SW480 (cell line): ENCODE data around the gene EIF3K.
"Not testable (repeated sequence)": the region's sequence is repeated elsewhere in the genome, so short reads cannot be mapped to it uniquely, and the experiment has no call there.

ENCODE experiments used
- DNase-seq: peaks from one replicate; pipeline ENCODE4 v3.0.0-alpha.2; 2016; ENCODE audit warnings: low spot score

The EIF3K gene

DNA sequence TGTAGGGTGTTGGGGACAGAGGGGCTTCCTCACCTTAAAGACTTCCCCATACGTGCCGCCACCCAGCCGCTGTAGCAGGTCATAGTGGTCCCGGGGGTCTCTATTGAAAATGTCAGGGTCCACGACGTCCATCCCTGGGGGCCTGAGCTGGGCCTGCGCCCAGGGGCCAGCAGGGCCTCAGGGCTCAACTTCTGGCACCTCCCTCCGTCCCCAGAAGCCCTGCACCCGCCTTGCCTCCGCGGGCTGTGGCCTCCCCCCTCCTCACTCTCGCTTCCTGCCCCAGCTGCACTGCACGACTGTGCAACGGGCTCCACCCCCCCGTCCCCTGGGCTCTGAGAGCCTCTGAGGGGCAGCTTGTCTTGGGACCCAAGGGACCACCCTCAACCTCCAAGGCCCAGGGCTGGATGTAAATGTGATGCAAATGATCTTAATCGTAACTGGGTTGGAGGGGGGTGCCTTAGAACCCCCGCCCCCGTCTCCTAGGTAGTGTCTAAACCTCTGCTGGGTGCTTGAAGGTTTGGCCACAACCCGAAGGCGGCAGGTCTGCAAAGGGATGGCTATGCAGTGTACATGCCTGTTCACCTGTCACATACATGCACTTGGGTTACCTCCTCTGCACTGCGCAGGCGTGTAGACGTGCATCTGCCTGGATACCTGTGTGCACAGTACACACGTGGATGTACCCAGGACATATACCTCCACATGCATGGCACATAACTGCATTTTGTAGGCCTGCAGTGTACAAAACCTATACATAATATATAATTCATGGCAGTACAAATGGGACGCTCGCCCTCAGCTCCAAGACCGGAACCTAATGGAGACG lies 1.0 kb upstream of the EIF3K start, which contains the start of gene MAP4K1:
TSS of gene MAP4K1 (minus strand) at position 190 of the 826 bp plus-strand sequence. CDS start at position 132, 58 bp downstream.
- no peak for DNase-seq

DNA sequence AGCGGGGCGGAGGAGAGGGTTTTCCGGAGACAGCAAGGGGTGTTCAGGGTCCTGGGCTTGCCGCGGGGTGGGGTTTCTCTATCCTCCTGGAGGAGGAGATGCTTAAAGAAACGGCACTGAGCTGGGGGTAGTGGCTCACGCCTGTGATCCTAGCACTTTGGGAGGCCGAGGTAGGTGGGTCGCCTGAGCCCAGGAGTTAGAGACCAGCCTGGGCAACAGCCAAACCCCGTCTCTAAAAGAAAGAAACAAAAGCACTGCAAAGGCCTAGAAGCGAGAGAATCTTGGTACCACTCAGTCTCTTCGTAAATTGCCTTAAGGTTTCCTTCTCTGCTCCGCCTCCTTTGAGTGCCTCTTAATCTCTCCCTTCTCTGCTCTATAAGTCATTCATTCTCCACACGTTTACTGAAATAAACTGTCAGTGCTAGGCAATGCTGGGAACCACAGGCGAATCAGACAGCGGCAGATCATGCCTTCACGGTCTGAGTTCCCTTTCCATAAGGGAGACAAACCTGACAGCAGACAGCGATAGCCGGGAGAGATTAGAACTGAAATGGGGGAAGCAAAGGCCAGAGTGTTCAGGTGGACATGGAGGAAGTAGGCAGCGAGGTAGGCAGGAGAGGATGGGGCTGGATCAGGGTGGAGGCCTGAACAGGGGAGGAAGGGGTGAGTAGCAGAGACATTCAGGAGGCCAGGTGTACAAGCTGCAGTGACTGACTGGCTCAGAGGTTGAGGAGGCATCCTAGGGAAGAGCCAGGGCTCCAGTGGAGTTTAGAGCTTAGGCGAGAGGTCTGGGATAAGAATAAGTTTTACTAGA lies 580 bp downstream of the EIF3K start:
- no peak for DNase-seq

- DNase-seq: no peak
These were observed 5.8 kb downstream of the EIF3K start for GRCh38 chr19:38624822-38625221.

- no peak for DNase-seq
These were observed 7.4 kb downstream of the EIF3K start for GRCh38 chr19:38626401-38626800.

- no peak for DNase-seq
These were observed 10.6 kb downstream of the EIF3K start for GRCh38 chr19:38629568-38629967.

DNA sequence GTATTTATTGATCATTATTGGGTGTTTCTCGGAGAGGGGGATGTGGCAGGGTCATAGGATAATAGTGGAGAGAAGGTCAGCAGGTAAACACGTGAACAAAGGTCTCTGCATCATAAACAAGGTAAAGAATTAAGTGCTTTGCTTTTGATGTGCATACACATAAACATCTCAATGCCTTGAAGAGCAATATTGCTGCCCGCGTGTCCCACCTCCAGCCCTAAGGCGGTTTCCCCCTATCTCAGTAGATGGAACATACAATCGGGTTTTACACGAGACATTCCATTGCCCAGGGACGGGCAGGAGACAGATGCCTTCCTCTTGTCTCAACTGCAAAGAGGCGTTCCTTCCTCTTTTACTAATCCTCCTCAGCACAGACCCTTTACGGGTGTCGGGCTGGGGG lies 12.3 kb downstream of the EIF3K start:
- DNase-seq: not testable (repeated sequence)

GRCh38 chr19:38631811-38632475 lies 13.0 kb downstream of the EIF3K start:
- DNase-seq: not testable (repeated sequence)

DNA sequence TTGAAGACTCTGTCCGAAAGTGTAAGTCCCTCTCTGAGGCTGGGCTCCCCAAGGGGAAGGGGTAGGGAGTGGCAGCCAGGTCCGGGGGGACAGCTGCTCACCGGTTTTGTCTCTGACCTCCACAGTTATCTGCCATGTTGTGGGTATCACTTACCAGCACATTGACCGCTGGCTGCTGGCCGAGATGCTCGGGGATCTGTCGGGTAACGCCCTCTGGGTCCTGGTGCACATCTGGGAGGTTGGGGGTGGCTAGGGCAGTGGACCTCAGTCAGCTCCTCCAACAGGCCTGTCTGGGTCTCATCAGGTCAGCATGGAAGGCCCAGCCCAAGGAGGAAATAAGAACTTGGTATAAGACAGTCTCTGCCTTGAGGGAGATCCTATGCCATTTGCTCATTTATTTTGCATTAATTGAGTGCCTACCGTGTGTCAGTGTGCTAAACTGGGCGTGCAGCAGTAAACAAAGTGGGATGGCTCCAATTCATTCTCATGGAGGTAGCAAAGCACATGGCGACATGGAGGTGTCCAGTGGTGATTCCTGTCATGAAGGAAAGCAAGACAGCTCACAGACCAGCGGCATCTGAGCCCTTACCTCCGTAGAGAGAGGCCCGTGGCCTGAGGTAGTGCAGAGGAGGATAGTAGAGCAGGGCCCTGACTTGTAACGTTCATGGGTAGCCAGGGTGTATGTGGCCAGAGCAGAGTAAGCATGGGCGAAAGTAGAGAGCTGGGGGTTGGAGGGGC lies 13.7 kb downstream of the EIF3K start:
- no peak for DNase-seq

- no peak for DNase-seq
These were observed 15.9 kb downstream of the EIF3K start for GRCh38 chr19:38634757-38635482.

- no peak for DNase-seq
These were observed 16.8 kb downstream of the EIF3K start for GRCh38 chr19:38635483-38636399.

- DNase-seq: no peak
These were observed 19.5 kb downstream of the EIF3K start for GRCh38 chr19:38638461-38638860.

DNA sequence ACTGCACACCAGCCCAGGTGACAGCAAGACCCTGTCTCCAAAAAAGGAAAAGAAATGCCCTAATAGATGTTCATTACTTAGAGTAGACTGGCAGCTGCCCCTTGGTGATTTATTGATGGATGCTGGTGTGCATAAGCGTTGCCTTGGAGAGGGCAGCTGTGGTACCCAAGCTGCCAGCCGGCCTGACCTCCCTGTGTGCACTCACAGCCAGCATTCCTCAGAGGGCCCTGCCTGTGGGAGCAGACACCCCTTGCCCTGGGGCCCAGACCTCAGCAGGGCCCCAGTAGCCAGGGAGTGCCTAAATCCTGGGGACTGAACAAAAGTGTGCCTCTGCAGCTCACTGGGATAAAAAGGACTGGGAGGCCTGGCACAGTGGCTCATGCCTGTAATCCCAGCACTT lies 20.7 kb downstream of the EIF3K start:
- DNase-seq: no peak

DNA sequence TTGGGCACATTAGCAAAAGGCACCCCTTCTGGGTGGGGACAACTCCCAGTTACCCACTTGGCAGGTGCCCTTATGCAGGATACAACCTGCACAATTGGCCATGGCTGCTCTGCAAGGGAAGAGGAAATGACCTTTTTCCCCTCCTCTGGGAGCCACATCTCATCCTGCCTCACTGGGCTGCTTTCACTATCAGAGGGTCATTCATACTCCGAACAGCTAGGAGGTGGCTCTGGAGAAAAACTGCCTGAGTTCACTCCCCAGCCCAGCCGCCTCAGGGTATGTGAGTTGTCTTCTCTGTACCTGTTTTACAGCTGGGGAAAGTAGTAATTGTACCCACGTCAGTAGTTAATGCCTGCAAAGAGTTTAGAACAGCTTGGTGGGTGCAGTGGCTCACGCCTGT lies 21.4 kb downstream of the EIF3K start:
- no peak for DNase-seq

- no peak for DNase-seq
These were observed 23.2 kb downstream of the EIF3K start for GRCh38 chr19:38642176-38642575.

DNA sequence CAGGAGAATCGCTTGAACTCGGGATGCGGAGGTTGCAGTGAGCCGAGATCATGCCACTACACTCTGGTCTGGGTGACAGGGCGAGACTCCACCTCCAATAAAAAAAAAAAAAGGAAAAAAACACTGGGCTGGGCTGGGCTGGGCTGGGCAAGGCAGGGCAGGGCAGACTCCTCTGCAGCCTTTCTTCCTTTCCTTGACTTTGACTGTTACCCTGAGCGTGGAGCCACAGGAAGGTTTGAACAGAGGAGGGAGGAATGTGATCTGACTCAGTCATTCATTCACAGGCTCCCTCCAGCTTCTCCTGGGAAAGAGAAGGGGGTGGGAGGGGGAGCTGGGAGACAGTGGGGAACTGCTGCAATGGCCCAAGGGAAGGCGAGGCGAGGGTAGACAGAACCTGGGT lies 25.7 kb downstream of the EIF3K start:
- DNase-seq: peak; percentile 50

DNA sequence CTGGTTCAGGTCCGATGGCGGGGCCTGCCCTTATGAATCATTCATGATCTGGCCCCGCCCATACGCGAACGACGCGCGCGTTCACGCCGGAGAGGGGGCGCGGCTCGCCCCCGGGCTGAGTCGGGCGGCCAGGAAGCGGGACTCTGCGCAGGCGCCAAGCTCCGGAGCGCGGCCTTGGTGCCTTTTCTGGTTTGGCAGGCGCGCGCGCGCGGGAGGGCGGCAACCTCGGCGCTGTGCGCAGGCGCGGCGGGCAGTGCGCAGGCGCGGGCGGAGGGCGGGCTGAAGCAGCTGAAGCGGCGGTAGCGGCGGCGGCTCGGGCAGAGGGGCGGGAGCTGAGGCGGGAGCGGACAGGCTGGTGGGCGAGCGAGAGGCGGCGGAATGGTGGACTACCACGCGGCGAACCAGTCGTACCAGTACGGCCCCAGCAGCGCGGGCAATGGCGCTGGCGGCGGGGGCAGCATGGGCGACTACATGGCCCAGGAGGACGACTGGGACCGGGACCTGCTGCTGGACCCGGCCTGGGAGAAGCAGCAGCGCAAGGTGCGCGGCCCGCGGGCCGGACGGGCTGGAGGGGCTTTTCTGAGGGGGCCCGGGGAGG lies 28.5 kb downstream of the EIF3K start, which contains the start of gene ACTN4:
TSS of gene ACTN4 (plus strand) at position 282 of the 598 bp plus-strand sequence. CDS start at position 379, 97 bp downstream.
- peak; percentile 96 for DNase-seq

DNA sequence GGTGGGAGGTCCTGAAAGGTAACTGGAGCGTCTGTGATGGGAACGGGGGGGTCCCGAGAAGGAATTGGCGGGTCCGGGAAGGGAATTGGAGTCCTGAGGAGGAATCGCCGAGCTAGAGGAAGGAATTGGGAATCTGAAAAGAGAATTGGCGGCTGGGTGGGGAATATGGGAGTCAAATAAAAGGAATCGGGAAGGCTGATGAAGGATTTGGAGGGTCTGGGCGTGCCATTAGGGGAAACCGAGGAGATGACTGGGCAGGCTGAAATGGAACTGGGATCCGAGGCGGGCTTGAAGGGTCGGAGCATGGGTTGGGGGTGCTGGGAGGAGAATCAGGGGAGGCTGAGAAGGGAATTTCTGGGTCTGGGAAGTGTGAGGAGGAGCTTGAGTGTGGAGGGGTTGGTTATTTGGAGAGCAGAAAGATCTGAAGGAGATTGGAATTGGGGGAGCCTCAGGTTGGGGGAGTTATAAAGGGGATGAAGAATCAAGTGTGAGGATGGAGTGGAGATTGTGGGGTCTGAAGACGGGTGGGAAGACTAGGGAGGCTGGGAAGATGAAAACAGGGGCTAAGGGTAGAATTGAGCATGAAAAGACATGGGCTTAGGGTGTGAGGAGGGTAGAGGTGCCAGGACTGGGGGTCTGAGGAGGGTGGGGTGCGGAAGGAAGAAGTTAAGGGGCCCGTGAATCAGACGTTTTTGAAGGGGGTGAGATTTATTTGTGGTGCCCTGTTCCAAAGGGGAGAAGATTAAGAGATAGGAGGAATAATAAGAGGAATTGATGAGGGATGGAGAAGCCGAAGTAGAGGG lies 29.2 kb downstream of the EIF3K start:
- no peak for DNase-seq

GRCh38 chr19:38648769-38649304 lies 29.8 kb downstream of the EIF3K start:
- no peak for DNase-seq
